NCI-H2171 (cell line): Measurements from ENCODE around the gene ABCA2.
A peak's percentile ranks its signal among the peaks of the same experiment; 100 is the strongest.

Source experiments
- DNase-seq: peaks from one replicate; lab custom pipeline; 2025; lab: John Stamatoyannopoulos, UW

ABCA2 gene, protein sequence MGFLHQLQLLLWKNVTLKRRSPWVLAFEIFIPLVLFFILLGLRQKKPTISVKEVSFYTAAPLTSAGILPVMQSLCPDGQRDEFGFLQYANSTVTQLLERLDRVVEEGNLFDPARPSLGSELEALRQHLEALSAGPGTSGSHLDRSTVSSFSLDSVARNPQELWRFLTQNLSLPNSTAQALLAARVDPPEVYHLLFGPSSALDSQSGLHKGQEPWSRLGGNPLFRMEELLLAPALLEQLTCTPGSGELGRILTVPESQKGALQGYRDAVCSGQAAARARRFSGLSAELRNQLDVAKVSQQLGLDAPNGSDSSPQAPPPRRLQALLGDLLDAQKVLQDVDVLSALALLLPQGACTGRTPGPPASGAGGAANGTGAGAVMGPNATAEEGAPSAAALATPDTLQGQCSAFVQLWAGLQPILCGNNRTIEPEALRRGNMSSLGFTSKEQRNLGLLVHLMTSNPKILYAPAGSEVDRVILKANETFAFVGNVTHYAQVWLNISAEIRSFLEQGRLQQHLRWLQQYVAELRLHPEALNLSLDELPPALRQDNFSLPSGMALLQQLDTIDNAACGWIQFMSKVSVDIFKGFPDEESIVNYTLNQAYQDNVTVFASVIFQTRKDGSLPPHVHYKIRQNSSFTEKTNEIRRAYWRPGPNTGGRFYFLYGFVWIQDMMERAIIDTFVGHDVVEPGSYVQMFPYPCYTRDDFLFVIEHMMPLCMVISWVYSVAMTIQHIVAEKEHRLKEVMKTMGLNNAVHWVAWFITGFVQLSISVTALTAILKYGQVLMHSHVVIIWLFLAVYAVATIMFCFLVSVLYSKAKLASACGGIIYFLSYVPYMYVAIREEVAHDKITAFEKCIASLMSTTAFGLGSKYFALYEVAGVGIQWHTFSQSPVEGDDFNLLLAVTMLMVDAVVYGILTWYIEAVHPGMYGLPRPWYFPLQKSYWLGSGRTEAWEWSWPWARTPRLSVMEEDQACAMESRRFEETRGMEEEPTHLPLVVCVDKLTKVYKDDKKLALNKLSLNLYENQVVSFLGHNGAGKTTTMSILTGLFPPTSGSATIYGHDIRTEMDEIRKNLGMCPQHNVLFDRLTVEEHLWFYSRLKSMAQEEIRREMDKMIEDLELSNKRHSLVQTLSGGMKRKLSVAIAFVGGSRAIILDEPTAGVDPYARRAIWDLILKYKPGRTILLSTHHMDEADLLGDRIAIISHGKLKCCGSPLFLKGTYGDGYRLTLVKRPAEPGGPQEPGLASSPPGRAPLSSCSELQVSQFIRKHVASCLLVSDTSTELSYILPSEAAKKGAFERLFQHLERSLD (N-terminal part only)

GRCh38 chr9:137027369-137028262, at the start of gene ABCA2:
Gene ABCA2, minus strand, starts transcription at chr9:137028237. Its CDS starts 97 bp downstream, at chr9:137028140.
- DNase-seq: no peak

DNA sequence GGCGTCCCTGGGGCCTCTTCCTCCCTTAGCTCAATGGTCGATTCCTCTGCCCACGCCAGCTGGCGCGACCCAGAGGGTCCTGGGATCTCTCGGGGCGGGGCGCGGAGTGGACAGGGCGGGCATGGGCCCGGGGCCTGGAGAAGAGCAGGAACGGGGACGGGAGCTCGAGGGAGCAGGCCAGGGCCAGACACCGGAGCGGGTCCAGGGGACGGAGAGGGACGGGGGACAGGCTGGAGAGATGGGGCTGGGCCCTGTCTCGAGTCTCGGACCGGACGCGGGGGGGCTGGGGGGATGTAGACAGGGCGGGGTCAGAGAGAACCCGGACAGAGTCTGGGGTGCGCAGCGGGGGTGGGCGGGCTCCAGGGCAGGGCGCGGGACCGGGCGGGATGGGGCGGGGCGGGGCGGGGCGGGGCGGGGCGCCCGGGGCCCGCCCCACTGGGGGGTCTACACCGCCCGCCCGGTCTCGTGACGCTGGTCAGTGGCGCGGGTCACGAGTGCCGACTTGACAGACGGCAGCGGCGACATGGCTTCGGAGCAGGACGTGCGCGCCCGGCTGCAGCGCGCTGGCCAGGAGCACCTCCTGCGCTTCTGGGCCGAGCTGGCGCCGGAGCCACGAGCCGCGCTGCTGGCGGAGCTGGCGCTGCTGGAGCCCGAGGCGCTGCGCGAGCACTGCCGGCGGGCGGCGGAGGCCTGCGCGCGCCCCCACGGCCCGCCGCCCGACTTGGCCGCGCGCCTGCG, 49.1 kb upstream of the ABCA2 start, which contains the start of gene UAP1L1:
UAP1L1 (plus strand) TSS at position 508 of the 738 bp plus-strand sequence; CDS start at position 524, 16 bp downstream.
- peak; percentile 38 for DNase-seq

- no peak for DNase-seq
Observed at GRCh38 chr9:137076636-137077009, 48.6 kb upstream of the ABCA2 start.

DNA sequence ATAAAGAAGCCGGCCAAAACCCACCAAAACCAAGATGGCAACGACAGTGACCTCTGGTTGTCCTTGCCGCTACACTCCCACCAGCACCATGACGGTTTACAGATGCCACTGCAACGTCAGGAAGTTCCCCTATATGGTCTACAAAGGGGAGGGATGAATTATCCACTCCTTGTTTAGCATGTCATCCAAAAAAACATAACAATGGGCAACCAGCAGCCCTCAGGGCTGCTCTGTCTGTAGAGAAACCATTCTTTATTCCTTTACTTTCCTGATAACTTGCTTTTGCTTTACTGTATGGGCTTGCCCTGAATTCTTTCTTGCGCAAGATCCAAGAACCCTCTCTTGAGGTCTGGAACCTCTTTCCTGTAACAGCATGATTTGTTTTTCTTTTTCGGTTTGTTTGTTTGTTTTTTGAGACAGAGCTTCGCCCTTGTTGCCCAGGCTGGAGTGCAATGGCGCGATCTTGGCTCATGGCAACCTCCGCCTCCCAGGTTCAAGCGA, 47.3 kb upstream of the ABCA2 start:
- DNase-seq: no peak

GRCh38 chr9:137074657-137075274, 46.7 kb upstream of the ABCA2 start:
- no peak for DNase-seq

DNA sequence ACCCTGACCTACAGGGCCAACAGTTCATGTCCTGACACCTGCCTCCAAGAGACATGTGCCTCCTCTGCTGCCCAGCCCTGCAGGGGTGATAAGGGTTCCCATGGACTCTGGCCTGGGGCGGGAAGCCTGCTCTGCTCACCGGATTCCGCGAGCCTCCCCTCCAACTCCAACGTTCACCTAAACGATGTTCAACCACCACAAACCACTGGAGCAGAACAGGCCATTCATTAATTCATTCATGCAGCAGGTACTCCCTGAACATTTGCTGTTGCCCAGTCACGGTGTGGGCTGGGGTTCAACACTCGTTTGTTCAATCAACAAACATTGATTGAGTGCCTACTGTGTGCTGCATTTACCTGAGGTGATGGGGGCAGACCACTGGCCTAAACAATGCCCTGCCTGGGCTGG, 46.0 kb upstream of the ABCA2 start:
- no peak for DNase-seq

DNA sequence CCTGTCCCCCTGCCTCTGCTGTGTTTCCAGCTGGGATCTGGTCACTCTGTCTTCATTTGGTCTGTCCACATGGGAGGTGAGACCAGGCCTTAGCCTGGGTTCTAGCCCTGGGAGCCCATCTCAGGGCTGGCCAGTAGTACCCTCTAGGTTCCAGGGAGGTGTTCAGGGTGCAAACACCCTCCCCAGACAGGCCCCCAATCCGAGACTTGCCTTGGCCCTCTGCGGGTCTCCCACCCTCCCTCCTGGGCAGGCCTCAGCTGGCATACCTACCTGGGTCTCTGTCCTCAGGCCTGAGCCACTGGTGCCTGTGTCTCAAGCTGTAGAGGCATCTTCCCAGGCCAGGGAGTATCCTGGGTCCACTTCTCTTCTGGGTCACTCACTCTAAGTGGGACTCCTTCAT, 43.2 kb upstream of the ABCA2 start:
- no peak for DNase-seq

DNA sequence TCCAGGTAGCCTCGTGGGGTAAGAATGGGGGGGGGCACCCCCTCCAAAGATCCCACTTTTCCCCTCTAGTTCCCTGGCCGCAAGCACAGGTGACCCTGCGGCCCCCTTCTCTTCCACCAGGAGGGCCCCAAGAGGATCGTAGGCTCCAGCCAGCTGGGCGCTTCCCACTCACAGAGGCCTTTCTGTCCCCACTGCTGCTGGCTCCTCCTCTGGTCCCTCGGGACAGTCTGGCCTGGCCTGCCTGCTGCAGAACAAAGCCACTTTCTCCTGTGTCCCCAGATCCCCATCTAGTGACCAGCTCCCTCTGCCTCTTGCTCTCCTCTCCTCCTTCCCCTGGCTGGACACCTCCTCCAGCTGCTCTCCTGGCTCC, 42.9 kb upstream of the ABCA2 start:
- DNase-seq: peak; percentile 59

DNA sequence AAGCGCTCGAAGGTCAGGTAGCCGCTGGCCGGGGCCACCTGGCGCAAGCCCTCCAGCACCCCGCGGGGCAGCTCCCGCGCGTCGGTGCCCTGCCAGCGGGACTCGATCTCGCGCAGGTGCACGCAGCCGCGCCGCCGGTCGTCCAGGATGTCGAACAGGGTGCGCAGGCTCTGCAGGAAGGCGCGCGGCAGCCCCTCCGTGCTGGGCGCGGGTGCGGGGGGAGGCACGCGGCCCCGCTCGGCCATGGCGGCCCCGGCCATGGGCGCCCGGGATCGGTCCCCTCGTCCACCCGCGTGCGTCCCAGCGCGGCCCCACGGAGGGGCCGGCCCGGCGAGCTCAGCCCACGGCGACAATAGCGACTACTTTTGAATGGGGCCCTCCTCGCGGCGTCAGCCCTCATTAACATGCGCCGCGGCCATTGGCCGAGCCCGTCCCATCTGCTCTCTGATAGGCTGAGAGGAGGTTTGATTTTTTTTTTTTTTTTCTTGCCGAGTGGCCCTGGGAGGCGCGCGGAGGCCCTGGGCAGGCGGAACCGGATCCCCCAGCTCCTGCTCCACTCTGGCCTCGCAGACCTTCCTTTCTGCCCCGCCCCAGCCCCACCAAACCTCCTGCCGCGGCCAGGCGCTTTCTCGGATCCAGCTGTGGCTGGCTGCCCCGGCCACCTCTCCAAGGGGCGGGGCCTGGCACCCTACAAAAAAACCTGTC, 42.3 kb upstream of the ABCA2 start, which contains the start of gene SAPCD2:
SAPCD2 (minus strand) TSS at position 357 of the 705 bp plus-strand sequence; CDS start at position 260, 97 bp downstream.
- DNase-seq: peak; percentile 95

DNA sequence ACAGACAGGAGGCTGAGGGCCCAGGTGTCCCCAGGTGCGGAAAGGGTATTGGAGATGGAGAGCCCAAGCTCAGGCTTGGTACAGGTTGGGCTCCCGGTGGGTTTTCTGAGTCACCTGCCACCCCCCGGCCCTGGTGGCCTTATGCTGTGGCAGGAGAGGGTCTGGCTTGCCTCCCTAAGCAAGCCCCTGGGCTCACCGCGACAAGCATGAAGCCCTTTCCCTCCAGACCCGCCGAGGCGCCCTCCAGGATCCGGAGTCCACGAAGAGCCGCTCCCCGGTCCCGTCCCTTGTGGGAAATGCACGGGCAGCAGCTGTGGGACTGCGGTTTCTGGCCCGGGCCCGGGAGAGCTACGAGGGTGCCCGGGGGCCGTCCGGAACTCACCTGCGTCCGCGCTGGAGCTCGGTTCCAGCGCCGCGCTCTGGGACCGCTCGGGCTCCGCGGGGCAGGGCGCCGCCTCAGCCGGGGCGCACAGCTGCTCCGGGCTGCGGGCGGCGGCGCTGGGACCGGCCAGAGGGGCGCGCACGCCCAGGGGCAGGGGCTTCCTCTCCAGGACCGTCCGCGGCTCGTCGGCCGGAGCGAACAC, 41.6 kb upstream of the ABCA2 start:
- DNase-seq: peak; percentile 22

DNA sequence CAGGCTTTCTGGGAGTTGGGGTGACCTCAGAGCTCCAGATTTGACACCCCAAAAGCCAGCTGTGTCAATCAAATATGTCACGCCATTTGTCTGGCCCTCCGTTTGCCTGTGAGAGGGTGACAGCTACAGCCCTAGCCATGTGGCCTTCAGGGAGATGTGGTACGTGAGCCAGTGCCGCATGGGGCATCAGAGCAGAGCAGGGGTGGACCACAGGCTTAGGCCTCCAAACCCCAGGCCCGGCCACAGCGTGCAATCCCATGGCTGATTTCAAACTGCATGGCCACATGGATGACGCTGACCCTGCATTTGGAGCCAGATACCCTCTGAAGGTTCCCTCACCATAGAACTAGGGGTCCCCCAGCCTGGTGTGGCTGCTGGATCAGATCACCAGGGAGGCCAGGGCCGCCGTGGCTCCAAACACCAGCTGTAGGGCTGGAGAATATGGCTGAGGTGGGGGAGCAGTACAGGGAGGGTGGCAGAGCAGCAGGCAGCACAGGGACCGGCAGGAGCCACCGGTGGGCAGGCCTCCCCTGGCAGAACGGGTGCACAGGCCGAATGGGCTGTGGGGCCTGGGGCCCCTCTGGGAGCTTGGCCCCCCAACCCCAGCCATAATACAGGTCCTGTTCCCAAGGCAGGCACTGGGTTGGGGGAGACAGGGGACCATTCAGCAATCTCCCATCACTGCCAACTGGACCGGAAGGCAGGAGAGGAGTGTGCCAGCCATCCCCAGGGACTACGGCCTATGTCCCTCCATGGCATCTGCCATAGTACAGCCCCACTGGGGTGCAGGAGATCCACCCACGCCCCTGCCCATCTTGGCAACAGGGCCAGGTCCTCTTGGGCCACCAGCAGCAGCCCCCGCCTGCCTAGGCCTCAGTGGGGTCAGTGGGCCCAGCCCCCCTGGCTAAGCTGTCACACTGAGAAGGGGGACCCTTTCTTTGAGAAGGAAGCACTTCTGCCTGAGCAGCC, 40.8 kb upstream of the ABCA2 start:
- no peak for DNase-seq

GRCh38 chr9:137067860-137068538, 40.0 kb upstream of the ABCA2 start:
- peak; percentile 89 for DNase-seq

DNA sequence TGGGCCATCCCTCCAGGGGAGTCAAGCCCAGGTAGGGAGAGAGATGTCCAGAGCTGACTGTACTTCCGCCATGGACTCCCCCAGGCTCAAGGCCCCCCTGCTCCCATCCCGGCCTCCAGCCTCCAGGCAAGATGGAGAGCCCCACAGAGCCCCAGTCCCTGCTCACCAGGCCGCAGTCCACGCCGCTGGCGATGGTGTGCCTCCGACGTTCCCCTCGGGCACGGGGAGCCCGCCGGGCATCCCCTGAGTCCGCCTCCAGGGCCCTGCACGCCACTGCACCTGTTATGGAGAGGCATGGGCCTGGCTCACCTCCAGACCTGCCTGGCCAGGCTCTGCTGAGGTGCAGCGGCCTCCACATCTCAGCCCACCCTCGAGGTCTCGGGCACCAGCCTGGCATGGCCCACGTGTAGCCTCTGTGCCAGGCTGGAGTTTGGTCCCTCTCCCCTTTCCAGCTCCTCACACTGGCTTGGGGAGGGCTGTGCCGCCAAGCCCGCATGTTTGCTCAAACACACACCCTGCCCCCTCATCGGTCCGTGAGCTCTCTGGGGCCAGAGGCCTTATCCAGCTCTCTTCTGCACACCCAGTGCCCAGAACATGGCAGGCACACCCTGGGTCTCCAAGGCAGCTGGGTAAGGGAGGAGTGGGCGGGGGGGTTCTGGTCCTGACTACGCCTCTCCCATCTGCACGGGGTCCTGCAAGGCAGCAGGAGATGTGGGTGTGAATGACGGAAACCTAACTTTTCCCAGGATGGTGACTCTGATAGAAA, 38.2 kb upstream of the ABCA2 start:
- no peak for DNase-seq

- DNase-seq: no peak
Observed at GRCh38 chr9:137065336-137065967, 37.4 kb upstream of the ABCA2 start.

- DNase-seq: no peak
Observed at GRCh38 chr9:137064880-137065164, 36.8 kb upstream of the ABCA2 start.
